ENCODE data around the gene TLR9. TPM values are rescaled to one million over a fixed set of nuclear protein-coding genes. Genes with fewer than 3 reads are reported as not detected.
A peak's percentile ranks its signal among the peaks of the same experiment; 100 is the strongest.
"Not testable (repeated sequence)": the region's sequence is repeated elsewhere in the genome, so short reads cannot be mapped to it uniquely, and the experiment has no call there.

The TLR9 gene
- total RNA-seq, 1 experiment from 2014 or later = not detected

DNA sequence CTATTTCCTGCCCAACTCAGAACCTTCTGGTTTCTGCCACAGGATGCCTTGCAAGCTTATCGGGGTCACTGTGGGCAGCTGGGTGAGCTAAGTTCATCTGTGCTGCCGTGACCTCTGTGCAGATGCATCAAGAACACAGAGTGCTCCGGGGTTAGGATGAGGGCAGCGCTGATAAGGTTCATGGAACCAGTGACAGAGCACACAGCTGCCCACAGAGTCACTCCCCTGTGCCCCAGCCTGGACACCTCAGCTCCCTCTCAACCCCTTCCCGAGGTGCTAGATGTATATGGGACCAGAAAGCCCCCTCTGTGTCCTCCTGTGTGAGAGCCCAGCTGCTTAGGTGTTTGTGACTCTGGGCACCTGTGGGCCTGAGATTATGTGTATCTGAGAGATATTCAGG is 43.2 kb downstream of the TLR9 start:
- Histone ChIP-seq H3K4me3 (no peak overlapping the region), H3K9me3 (replicated peaks) (no peaks in the 10 kb centered on the region), H3K4me1 (replicated peaks) (peaks cover 13% of the 10 kb centered on the region), H3K27me3 (replicated peaks) (no peaks in the 10 kb centered on the region), H3K27ac (no peak overlapping the region), H3K36me3 (no peaks in the 10 kb centered on the region)
- no peak for DNase-seq (ENCODE audit: low read depth in 1 of 2, low spot score in 2 of 2)

DNA sequence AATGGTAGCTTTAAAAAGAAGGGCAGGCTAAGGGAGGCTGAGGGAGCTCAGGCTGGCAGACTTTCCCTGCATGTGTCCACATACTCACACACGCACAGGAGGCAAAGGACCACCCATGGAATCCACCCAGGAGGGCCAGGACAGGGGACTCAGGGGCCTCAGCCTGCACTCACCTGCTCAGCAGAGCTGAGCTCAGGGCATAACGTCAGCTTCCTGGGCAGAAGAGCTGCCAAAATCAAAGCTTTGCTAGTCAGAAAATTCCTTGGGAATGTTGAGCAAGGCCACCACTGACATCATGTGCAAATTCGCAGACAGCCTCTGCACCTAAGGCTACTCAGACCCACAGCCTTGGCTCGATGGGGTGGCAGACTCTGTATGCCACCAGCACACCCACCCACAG is 43.9 kb downstream of the TLR9 start:
- Histone ChIP-seq H3K27me3 (replicated peaks) (no peaks in the 10 kb centered on the region), H3K4me3 (no peak overlapping the region), H3K27ac (no peak overlapping the region), H3K36me3 (no peaks in the 10 kb centered on the region), H3K4me1 (replicated peaks) (peaks cover 20% of the 10 kb centered on the region), H3K9me3 (replicated peaks) (no peaks in the 10 kb centered on the region)
- no peak for DNase-seq (ENCODE audit: low read depth in 1 of 2, low spot score in 2 of 2)

DNA sequence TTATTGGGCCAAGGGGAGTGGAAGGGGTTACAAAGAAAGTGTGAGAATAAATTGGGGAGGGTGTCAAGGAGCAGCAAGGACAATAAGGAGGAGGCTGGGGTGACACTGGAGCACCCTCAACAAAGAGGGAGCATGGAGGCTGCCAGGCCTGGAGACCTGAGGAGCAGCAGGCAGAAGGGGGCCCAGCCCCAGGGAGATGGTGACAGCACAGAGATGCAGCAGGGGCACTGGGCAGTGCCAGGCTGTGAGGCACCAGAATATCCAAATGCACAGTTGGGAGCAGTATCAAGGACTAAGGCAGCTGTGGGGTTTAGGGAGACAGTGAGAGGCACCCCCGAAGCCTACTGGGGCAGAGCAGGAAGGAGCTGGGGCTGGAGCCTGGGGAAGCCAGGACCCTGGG is 46.9 kb downstream of the TLR9 start:
- H3K4me1 ChIP-seq (replicated peaks) = peaks cover 26% of the 10 kb centered on the region
- no peak overlapping the region for H3K4me3 ChIP-seq
- no peak overlapping the region for H3K27ac ChIP-seq
- no peaks in the 10 kb centered on the region for H3K27me3 ChIP-seq (replicated peaks)
- no peaks in the 10 kb centered on the region for H3K9me3 ChIP-seq (replicated peaks)
- DNase-seq (ENCODE audit: low read depth in 1 of 2, low spot score in 2 of 2) = no peak
- H3K36me3 ChIP-seq = no peaks in the 10 kb centered on the region

DNA sequence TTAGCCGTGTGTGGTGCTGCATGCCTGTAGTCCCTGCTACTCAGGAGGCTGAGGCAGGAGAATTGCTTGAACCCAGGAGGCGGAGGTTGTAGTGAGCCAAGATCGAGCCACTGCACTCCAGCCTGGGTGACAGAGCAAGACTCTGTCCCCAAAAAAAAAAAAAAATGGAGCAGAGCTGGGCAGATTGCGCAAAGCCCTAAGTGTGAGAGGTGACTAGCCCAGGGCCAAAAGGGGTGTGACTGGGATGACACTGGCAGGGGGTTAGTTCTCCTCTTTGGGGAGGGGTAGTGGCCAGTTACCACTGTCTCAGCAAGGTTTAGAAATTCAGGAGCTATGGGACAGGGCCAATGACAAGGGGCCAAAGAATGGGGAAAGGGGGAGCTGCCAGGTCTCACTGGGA is 47.3 kb downstream of the TLR9 start:
- not testable (repeated sequence) for H3K4me3 ChIP-seq; H3K9me3 ChIP-seq (replicated peaks); H3K27ac ChIP-seq

DNA sequence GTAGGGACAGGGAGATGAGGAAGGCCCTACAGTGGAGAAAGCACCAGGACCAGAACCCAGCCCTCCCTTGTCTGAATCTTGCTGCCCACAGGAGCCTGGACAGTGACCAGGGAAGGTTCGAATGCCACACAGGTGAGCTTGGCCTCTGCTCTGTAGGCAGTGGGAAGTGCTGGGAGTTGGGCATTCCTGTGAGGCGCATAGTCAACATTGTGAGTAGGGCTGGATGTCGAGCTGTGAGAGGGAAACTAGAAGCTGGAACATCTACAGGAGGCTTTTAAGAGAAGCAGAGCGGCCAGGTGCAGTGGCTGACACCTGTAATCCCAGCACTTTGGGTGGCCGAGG is 47.8 kb downstream of the TLR9 start:
- Histone ChIP-seq H3K27ac (no peak overlapping the region), H3K9me3 (replicated peaks) (no peaks in the 10 kb centered on the region), H3K4me3 (no peak overlapping the region), H3K27me3 (replicated peaks) (no peaks in the 10 kb centered on the region), H3K36me3 (no peaks in the 10 kb centered on the region), H3K4me1 (replicated peaks) (peaks cover 26% of the 10 kb centered on the region)
- no peak for DNase-seq (ENCODE audit: low read depth in 1 of 2, low spot score in 2 of 2)

More for the DNA sequence above, 47.3 kb downstream of the TLR9 start:
- DNase-seq (ENCODE audit: low read depth in 1 of 2, low spot score in 2 of 2); H3K36me3 ChIP-seq; H3K27me3 ChIP-seq (replicated peaks): not testable (repeated sequence)
- peaks cover 26% of the 10 kb centered on the region for H3K4me1 ChIP-seq (replicated peaks)

DNA sequence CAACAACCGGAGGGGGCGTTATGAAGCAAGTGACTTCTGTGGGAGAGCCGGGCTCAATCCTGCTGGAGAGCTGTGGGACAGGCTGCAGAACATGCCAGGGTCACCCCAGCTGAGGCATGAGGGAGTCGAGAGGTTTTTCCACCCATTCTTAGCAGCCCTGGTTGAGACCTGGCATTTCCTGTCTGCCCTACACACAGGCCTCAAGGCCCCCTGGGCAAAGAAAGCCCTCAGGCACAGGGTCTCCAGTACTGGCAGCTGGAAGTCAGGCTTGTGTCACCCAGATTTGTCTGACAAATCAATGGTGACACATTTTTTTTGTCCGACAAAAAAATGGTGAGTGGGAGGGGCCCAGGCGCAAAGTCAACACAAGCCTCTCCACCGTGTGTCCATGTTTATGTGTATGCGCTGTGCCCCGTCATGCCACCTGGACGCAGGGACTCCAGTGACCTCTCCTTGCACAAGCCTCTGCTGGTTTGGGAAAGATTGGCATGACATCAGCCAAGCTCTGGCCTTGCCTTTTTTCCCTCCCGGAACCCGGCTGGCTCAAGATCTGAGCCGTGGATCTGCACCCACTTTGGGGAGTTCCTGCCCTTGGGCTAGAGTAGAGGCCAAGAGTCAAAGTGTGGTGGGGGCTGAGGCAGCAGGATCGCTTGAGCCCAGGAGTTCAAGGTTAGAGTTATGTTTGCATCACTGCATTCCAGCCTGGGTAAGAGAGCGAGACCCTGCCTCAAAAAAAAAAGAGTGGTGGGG is 48.3 kb downstream of the TLR9 start:
- no peaks in the 10 kb centered on the region for H3K27me3 ChIP-seq (replicated peaks)
- no peaks in the 10 kb centered on the region for H3K36me3 ChIP-seq
- DNase-seq (ENCODE audit: low read depth in 1 of 2, low spot score in 2 of 2) = no peak
- peaks cover 29% of the 10 kb centered on the region for H3K4me1 ChIP-seq (replicated peaks)
- no peak overlapping the region for H3K4me3 ChIP-seq
- no peak overlapping the region for H3K27ac ChIP-seq
- no peaks in the 10 kb centered on the region for H3K9me3 ChIP-seq (replicated peaks)

DNA sequence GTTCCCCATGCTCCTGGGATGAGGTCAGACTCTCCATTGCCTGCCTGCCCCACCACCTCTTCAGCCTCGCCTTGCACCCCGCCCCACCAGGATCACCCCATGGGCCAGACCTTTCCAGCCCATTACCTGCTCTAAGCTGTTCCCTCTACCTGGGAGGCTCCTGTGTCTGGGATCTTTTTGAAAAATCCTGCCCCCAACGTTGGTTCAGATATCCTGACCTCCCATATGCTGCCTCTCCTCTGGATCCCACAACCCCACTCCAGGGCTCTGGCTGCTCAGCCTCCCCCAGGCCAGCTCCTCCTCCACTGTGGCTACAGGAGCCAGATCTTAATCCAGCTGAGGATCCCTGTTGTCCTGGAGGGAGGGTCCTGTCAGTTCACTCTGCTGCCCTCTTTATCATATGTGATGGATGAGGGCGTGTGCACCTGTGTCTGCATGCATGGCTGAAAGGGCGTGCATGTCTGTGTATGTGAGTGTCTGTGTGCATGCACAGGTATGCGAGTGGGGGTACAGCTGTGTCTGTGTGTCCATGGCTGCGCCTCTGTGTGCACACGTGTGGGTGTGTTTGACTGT is 49.2 kb downstream of the TLR9 start:
- no peak for DNase-seq (ENCODE audit: low read depth in 1 of 2, low spot score in 2 of 2)
- Histone ChIP-seq H3K4me1 (replicated peaks) (peaks cover 29% of the 10 kb centered on the region), H3K27me3 (replicated peaks) (no peaks in the 10 kb centered on the region), H3K36me3 (no peaks in the 10 kb centered on the region), H3K27ac (no peak overlapping the region), H3K4me3 (no peak overlapping the region), H3K9me3 (replicated peaks) (no peaks in the 10 kb centered on the region)

DNA sequence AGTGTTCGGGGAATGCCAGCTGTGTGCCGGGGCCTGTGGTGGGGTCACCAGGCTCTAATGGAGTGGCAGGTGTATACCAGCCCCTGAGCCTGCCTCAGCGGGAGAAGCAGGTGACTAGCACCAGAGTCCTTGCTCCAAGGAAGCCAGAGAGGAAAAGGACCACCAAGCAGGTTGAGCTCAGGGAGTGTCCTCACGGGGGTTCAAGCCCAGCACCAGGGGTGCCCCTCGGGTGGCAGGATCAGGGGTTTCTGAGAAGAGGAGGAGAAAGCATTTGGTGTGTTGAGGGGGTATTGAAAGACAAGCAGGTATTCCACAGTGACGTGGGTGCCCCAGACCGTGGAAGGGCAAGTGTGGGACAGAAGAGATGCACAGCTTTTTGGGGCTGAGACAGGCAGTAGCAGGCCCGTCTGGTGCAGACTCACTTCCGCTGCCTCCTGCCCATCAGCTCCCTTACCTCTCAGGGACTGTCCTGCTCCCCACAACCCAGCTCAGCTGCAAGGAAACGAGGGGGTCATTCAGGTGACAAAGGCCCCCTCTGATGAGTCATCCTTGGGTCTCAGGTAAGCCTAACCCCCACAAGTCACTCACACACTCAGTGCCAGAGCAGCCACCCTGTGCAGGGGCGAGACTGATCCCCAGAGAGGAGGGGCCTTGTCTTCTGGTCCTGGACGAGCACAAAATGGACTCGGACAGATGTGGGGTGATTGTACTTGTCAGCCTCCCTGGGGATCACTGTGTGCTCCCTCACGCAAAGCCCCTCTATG is 49.8 kb downstream of the TLR9 start:
- Histone ChIP-seq H3K4me1 (replicated peaks) (peaks cover 33% of the 10 kb centered on the region), H3K4me3 (no peak overlapping the region), H3K27me3 (replicated peaks) (no peaks in the 10 kb centered on the region), H3K36me3 (no peaks in the 10 kb centered on the region), H3K27ac (no peak overlapping the region), H3K9me3 (replicated peaks) (no peaks in the 10 kb centered on the region)
- no peak for DNase-seq (ENCODE audit: low read depth in 1 of 2, low spot score in 2 of 2)

DNA sequence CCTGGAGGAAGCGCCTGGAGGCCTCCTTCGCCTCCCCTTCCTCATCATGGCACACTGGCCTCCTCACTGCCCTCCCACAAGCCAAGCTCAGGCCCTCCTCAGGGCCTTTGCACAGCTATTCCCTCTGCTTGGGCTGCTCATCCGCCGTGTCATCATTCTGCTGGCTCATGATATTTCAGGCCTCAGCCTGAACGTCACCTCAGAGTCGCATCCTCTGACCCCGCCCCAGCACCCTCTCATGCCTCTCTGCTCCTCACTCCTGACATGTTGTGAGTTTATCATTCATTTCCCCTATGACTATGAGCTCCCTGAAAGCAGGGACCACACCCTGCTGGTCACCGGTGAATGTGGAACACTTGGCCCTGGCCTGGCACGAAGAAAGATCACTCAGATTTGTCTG is 50.5 kb downstream of the TLR9 start:
- Histone ChIP-seq H3K4me3 (no peak overlapping the region), H3K27me3 (replicated peaks) (no peaks in the 10 kb centered on the region), H3K27ac (no peak overlapping the region), H3K9me3 (replicated peaks) (no peaks in the 10 kb centered on the region), H3K36me3 (no peaks in the 10 kb centered on the region), H3K4me1 (replicated peaks) (peaks cover 35% of the 10 kb centered on the region)
- DNase-seq (ENCODE audit: low read depth in 1 of 2, low spot score in 2 of 2) = no peak

DNA sequence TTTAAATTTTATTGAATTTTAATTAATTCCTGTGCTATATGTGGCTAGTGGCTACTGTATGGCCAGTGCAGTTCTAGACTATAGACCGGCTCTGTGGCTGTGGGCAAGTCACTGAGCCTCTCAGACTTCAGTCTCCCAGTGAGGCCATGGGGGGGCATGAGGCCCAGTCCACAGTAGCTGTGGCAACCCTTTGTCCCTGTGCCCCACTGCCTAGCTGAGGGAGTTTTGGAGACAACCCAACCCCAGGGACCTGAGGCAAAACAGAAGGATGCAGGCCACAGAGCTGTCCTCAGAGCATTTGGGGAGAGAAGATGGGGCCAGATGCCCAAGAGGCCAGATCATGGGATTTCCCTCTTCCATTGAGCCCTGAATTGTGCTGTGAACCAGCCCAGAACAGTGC is 52.3 kb downstream of the TLR9 start:
- no peaks in the 10 kb centered on the region for H3K27me3 ChIP-seq (replicated peaks)
- H3K9me3 ChIP-seq (replicated peaks) = no peaks in the 10 kb centered on the region
- H3K36me3 ChIP-seq = no peaks in the 10 kb centered on the region
- peaks cover 35% of the 10 kb centered on the region for H3K4me1 ChIP-seq (replicated peaks)
- no peak overlapping the region for H3K27ac ChIP-seq
- H3K4me3 ChIP-seq = no peak overlapping the region
- no peak for DNase-seq (ENCODE audit: low read depth in 1 of 2, low spot score in 2 of 2)

DNA sequence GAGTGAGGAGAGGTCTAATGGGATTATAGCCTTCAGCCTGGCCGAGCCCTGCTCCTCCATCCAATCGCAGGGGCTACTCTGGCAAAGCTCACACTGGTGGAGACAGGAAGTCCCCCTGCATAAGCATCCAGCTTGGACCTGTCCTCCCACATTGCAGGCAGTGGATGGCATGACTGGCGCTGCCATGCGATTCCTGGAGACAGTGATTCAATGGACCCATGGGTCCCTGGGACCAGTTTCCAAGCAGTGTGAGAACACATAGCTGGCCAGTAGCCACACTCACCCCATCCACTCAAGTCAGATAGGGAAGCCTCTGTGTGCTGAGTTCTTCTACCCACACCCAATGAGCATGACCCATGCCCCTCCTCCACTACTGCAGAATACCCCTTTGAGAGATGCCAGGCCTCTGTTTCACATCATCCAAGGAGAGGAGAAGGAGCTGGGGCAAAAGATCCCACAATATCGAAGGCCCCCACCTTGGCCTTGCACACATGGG is 53.1 kb downstream of the TLR9 start:
- Histone ChIP-seq H3K27me3 (replicated peaks) (no peaks in the 10 kb centered on the region), H3K36me3 (no peaks in the 10 kb centered on the region), H3K27ac (peak overlapping the region; percentile 39), H3K9me3 (replicated peaks) (no peaks in the 10 kb centered on the region), H3K4me3 (no peak overlapping the region), H3K4me1 (replicated peaks) (peaks cover 34% of the 10 kb centered on the region)
- DNase-seq (ENCODE audit: low read depth in 1 of 2, low spot score in 2 of 2) = no peak

DNA sequence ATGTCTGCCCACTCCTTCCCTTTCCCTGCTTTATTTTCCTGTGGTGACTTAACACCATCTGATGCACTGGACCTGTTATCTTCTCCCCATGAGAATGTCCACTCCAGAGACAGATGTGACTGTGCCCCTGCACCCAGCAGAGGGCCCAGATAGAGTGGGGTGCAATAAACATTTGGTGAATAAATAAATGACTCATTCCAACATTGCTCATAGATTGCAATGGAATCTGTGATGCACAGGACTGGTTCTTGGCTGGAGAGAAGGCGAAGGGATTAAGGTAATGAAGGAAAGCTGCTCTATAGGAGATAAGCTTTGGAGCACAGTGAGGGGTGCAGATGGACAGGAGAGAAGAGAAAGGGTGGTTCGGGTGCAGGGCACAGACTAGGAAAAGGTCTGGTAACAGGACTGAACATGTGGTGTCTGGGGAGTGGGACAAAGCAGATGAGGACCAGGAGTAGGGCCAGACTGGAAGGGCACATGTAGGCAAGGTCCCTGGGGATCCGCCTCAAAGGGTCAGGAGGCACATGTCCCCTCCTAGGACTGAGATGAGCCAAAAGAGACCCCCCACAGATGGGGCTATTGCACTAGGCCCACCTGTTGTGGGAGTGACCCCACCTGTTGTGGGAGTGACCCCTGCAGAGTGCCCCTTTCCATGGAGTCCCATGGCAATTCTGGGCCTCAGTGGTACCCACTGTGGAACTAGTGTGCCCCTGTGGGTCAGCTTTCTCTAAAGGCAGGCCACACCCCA is 53.8 kb downstream of the TLR9 start:
- Histone ChIP-seq H3K9me3 (replicated peaks) (no peaks in the 10 kb centered on the region), H3K27ac (peak overlapping the region; percentile 39), H3K27me3 (replicated peaks) (no peaks in the 10 kb centered on the region)

More for the DNA sequence above, 53.8 kb downstream of the TLR9 start:
- DNase-seq (ENCODE audit: low read depth in 1 of 2, low spot score in 2 of 2) = peak in 1 of 2 experiments; percentile 64
- no peaks in the 10 kb centered on the region for H3K36me3 ChIP-seq
- peaks cover 28% of the 10 kb centered on the region for H3K4me1 ChIP-seq (replicated peaks)
- no peak overlapping the region for H3K4me3 ChIP-seq
